Right lung (tissue), 5 donors: ENCODE measurements around the gene SLCO2A1. TPM values are rescaled to one million over a fixed set of nuclear protein-coding genes. Genes with fewer than 3 reads are reported as not detected.

Source experiments
- DNase-seq, 2 donors: peaks; one replicate each; pipeline ENCODE4 v3.0.0-alpha.2; 2013
- polyA plus RNA-seq, 5 donors: library from polyadenylated mRNA; unstranded; fragments of 120-200 nt; gene quantifications; one replicate each; pipeline versions ENCODE4 v1.2.1 to v1.2.3, GENCODE V29; 2013; ENCODE audit warnings: inconsistent platforms in 1 of 5, low replicate concordance in 1 of 5; ENCODE audit not compliant: insufficient read length in 5 of 5, insufficient read depth in 1 of 5

SLCO2A1 gene
- polyA plus RNA-seq, 5 donors, result 32.6 to 61.7 (median 52.8) TPM

DNA sequence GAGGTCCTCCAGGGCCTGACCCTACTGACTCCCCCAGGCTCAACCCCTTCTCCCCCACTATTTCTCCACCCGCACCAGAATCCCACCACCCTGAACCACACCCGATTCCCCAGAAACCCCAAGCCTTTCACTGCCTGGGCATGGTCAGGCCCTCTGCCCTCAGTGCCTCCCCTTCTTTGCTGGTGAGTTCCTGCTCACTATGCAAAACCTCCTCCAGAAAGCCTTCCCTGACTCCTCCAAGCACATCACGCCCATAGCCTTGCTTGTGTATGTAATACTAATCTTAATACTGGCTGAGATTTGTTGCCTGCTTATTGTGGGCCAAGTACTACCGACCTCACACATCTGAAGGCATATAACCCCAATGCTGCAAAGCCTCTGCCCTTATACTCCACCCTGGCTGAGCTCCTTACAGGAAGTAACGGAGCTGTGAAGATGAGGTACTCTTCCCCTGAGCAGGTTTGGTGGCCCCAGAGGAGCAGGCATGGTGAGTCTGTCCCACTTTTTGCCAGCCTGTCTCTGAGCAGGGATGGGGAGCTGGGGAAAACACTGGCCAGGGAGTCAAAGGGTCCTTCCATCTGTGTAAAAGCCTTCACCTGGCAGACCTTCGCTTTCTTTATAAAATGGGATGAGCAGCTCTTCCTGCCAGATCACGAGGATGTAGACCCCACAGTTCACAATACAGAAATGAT lies 143.5 kb downstream of the SLCO2A1 start:
- DNase-seq, result no peak

DNA sequence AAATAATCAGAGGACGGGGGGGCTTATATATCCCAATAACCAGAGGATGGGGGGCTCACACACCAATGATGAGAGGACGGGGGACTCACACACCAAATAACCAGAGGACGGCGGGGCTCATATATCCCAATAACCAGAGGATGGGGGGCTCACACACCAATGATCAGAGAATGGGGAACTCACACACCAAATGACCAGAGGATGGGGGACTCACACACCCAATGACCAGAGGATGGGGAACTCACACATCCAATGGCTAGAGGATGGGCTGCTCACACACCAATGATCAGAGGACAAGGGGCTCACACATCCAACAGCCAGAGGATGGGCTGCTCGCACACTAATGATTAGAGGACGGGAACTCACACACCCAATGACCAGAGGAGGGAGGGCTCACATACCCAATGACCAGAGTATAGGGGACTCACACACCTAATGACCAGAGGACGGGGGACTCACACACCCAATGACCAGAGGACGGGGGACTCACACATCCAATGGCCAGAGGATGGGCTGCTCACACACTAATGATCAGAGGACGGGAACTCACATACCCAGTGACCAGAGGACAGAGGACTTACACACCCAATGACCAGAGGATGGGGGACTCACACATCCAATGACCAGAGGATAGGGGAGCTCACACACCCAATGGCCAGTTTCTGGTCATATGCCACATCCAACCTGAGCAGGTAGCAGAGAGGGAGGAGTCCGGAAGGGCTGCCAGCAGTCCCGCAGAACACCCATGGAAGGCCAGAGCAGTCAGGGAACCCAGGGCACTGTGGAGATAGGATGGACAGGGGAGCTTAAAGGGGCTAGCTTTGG lies 144.6 kb downstream of the SLCO2A1 start:
- DNase-seq, result no peak

DNA sequence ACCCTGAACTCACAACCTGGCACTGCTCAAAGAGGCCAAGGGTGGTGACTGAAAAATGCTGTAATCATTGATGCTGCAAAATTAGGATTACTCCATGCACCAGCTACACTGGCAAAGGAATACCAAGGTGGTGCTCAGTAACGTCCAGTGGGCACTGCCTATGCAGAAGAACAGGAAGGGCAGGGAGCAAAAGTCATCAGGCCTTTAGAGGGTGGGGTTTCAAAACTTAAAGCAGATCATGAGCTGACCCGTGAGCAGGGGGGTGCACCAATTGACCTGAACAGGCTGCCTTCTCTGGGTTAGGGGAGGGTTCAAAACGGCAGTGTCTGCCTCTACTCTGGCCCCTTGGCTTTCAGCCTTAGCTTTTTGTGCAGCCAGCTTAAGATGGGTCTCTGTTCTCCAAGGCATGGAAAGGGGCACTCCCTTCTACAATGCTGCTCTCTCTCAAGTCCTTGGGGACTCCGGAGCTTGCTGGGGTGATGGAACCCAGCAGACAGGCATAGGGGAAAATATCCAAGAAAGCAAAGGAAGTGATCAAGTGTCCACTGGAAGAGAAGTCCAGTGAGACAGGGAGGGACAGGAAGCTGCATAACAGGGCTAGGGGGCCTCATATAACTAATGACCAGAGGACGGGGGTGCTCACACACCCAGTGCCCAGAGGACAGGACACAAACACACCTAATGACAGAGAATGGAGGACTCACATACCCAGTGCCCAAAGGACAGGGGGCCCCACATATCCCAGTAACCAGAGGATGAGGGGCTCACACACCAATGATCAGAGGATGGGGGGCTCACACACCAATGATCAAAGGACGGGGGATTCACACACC lies 145.5 kb downstream of the SLCO2A1 start:
- no peak for DNase-seq

DNA sequence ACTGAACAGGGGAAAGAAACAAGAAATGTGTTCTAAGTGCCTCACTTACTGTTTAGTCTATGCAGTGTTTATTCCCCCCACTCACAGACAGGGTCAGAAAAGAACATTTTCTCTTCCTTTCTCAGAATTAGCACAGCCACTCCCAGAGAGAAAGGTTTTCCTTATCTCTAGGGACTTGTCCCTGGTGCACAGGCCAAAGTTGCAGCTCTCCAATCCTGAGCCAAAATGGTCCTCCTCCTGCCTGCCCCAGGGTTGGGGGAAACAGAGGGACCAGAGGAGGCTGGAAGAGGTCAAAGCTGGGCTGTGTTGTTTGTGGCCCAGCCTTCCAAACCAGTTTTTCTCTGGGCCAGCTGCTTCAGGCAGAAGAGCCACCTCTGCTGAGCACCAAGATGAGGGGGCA lies 146.1 kb downstream of the SLCO2A1 start:
- DNase-seq, result no peak

DNA sequence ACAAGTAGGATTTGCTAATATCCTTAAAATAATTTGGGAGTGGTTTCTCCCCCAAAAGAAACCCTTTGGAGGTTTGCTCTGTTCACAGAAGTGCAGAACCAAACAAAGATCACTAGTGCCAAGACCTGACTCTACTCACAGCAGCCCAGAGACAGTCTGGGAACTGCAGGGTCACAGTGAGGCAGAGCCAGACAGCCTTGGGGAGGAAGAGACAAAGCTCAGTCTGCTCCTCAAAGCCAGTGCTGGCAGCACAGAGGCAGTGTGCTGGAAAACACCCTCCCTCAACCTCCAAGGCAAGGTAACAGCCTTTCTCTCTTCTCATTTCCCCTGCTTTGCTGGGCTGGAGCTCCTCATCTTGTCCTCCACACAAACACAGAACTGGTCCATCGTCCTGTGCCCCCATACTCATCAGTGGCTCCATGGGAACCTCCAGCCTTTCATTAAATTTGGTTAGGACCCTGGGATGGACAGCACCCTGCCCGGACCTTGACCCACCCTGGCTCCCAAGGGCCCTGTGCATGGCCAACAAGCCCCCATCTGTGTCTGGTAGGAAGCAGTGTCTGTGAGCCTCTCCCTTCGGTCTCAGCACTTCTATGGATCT lies 146.6 kb downstream of the SLCO2A1 start:
- DNase-seq, result no peak

DNA sequence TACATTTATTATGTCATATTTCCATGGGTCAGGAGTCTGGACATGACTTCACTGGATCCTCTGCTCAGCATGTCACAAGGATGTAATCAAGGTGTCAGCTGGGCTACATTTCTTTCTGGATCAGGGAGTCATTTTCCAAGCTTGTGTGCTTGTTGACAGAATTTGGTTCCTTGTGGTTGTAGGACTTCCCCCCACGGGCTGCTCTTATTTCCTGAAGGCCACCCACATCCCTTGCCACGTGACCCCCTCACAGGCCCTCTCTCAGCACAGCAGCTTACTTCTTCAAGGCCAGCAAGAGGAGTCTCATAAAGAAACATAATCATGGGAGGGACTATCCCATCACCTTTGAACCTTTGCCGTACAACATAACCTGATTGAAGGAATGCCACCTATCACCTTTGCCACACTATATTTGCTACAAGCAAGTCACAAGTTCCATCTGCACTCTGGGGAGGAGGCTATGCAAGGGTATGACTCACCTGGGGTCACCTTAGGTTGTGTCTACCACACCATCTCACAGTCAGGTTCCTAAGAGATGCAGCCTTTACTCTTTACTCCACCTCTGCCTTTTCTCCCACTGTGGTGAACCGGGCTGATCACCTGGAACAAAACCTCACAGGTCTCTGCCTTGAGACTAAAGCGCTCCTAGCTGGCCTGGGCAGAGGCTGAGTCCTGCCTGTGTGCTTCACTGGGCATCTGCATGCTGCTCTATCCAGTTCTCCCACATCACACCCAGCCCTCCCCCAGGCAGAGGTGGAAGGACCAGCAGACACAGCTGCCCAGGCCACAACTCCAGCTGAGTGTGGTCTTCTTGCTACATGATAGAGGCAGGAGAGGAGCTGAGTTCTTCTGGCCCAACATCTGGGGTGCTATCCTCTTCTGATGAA lies 147.5 kb downstream of the SLCO2A1 start:
- no peak for DNase-seq

DNA sequence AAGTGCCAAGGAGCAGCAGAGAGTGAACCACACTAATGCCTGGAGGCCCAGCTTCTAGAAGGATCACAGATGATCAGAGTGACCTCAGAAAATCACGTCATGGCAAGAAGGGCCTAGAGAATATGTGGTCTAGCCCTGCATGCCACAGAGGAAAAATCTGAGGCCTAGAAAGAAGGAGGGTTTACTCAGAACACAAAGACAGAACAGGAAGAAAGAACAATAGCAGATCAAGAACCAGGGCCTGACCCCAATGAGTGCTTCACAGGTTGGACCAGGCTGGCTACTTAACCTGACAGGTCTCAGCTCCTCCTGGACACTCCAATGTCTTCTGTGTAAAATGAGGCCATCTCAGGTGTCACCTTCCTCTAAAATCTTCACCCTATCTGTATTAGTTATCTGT lies 148.2 kb downstream of the SLCO2A1 start:
- DNase-seq, result no peak

DNA sequence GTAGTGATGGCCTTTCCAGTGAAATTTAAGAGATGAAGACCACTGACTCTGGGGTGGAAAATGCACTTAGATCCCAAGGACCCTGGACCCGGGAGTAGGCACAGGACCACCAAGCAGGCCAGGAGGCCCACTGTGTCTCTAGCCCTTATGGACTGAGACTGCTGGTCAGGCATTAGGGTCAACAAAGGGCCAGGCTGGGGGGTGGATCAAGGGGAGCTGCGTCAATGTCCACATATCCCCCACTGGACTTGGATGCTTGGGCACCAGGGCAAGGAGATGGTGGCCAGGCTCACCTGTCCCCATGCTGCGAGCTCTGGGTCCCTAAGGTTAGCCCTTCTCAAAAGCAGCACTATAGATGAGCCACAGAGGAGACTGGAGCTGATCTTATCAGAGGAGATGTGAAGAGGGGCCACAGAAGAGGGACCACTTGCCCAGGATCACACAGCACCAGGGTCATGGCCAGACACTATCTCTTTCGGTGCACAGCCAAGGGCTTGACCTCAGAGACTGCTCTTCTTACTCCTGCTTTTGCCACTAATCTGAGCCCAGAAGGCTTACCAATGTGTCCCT lies 148.8 kb downstream of the SLCO2A1 start:
- no peak for DNase-seq

DNA sequence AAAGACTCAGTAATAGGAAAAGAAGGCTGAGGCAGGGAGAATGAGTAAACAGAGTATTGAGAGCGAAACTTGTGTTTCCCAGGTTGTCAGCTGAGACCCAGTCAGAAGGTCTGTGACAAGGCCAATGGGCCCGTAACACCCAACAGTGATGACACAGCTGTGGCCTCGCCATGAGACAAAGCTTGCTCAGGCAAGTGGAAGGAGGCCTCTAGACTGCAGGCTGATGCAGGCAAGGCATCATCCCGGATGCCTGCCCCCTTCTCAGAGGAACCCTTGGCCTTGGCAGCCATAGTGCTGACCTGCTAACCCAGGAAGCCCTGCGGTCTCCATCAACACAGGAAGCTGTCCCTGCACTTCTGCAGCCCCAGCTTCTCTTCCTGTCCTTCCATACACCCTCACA lies 149.4 kb downstream of the SLCO2A1 start:
- DNase-seq, result no peak

DNA sequence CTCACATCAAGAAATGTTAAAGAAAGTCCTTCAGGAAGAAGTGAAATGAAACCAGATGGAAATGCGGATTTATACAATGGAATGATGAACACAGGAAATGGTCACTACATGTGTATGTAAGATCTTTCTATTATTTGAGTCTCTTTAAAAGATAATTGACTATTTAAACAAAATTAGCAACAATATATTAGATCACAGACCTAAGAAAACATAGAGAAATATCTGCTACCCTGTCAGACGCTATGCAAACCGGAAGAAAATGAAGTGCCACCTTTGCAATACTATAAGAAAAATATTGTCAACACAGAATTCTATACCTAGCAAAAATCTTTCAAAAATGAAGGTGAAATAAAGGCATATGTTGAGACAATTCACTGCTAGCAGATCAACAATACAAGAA lies 151.2 kb downstream of the SLCO2A1 start:
- DNase-seq, result no peak

Other genes with a start within 250 kb of the SLCO2A1 start
- 10 to 100 TPM; 40.1 to 48.5 (median 43.7) TPM for gene SRPRB, start 224.1 kb downstream of the SLCO2A1 start, polyA plus RNA-seq
- 1 to 10 TPM; 6.2 to 7.7 (median 7.1) TPM for gene RAB6B, start 134.0 kb downstream of the SLCO2A1 start, polyA plus RNA-seq
- 100 to 1,000 TPM; 101 to 151 (median 142) TPM for gene RYK, start 220.9 kb upstream of the SLCO2A1 start, polyA plus RNA-seq